Endothelial cell of umbilical vein (primary cell): Measurements from ENCODE around the gene KLC4. TPM values are rescaled to one million over a fixed set of nuclear protein-coding genes. Genes with fewer than 3 reads are reported as not detected.

ENCODE experiments used
- BruUV-seq: library from RNA; stranded (reverse); fragments of 400-500 nt; replicated peaks from 2 replicates; lab custom pipeline; 2021; lab: Mats Ljungman, UMichigan
- CTCF ChIA-PET: fragments of 300-600, 350-600 bp; sonication (Branson Sonifier 250); formaldehyde crosslinking; loops from one replicate; lab custom pipeline; 2021; ENCODE audit warnings: antibody characterized with exemption, inconsistent platforms; lab: Charles Lee
- POLR2A ChIA-PET: fragments of 300-600, 350-600 bp; sonication (Branson Sonifier 250); formaldehyde crosslinking; loops from one replicate; lab custom pipeline; 2021; ENCODE audit warnings: antibody characterized with exemption, inconsistent platforms; lab: Charles Lee
- DNase-seq: peaks from one replicate; pipeline ENCODE4 v3.0.0-alpha.2; 2011; ENCODE audit warnings: low read depth, low spot score
- FAIRE-seq: peaks from 2 replicates; lab custom pipeline; 2011; peaks lifted over from hg19 to GRCh38; lab: Jason Lieb, UNC
- H2AFZ ChIP-seq: 2 replicates; pipeline ENCODE4 v1.6.0; 2012; ENCODE audit warnings: low read depth, low read length, control low read depth, inconsistent platforms
- H3K27ac ChIP-seq: 2 replicates; pipeline ENCODE4 v1.5.1; 2011; ENCODE audit warnings: low read depth, mild to moderate bottlenecking, control low read depth, low read length, moderate library complexity; ENCODE audit not compliant: insufficient read depth
- H3K27me3 ChIP-seq, 2 experiments: 2 replicates each; pipeline versions ENCODE4 v1.6.0 to v1.6.1; 2011; ENCODE audit warnings: low read length in 2 of 2, mixed read lengths in 1 of 2; ENCODE audit not compliant: control insufficient read depth in 2 of 2, insufficient read depth in 2 of 2
- H3K36me3 ChIP-seq, 2 experiments: 2 replicates in 1 of 2; 3 replicates in 1 of 2; pipeline ENCODE4 v1.5.1; 2011; ENCODE audit warnings: low read length in 2 of 2, mild to moderate bottlenecking in 1 of 2, moderate library complexity in 1 of 2; ENCODE audit not compliant: control insufficient read depth in 2 of 2, insufficient read depth in 2 of 2; ENCODE audit errors: extremely low read depth in 1 of 2
- H3K4me1 ChIP-seq: 3 replicates; pipeline ENCODE4 v1.5.1; 2011; ENCODE audit warnings: mild to moderate bottlenecking, low read length; ENCODE audit not compliant: control insufficient read depth, insufficient read depth; ENCODE audit errors: extremely low read depth
- H3K4me2 ChIP-seq: 2 replicates; pipeline ENCODE4 v1.6.1; 2011; ENCODE audit warnings: low read length, control low read depth, mixed read lengths; ENCODE audit not compliant: insufficient read depth
- H3K4me3 ChIP-seq, 3 experiments: fragments of 200-600 bp in 1 of 3; sonication (generic), shearing (Covaris generic) in 1 of 3; replicated peaks in 1 of 3; 2 replicates each; pipeline ENCODE4 v1.5.1; 2011 to 2016; ENCODE audit warnings: control low read depth in 3 of 3, low read length in 3 of 3, mild to moderate bottlenecking in 2 of 3, inconsistent platforms in 1 of 3, low read depth in 1 of 3, moderate library complexity in 1 of 3; ENCODE audit not compliant: insufficient read depth in 1 of 3
- H3K79me2 ChIP-seq: 2 replicates; pipeline ENCODE4 v1.6.0; 2012; ENCODE audit warnings: low read length, inconsistent platforms; ENCODE audit not compliant: control insufficient read depth, insufficient read depth
- H3K9ac ChIP-seq: replicated peaks from 2 replicates; pipeline ENCODE3; 2011; ENCODE audit warnings: low read length, control low read depth; ENCODE audit not compliant: insufficient read depth; ENCODE audit errors: extremely low read depth
- H3K9me1 ChIP-seq: replicated peaks from 3 replicates; pipeline ENCODE4 v1.6.0; 2011; ENCODE audit warnings: mild to moderate bottlenecking, low read length; ENCODE audit not compliant: control insufficient read depth, insufficient read depth; ENCODE audit errors: extremely low read depth
- H3K9me3 ChIP-seq: replicated peaks from 2 replicates; pipeline ENCODE4 v1.5.1; 2012; ENCODE audit warnings: low read length, inconsistent platforms; ENCODE audit not compliant: control insufficient read depth, insufficient read depth
- H4K20me1 ChIP-seq: replicated peaks from 2 replicates; pipeline ENCODE3; 2011; ENCODE audit warnings: mild to moderate bottlenecking, low read length; ENCODE audit not compliant: control insufficient read depth, insufficient read depth; ENCODE audit errors: extremely low read depth
- EZH2 ChIP-seq: IDR thresholded peaks from 2 replicates; pipeline ENCODE4 v1.6.1; 2012; ENCODE audit warnings: borderline replicate concordance, low read depth, mild to moderate bottlenecking, moderate library complexity, low read length, inconsistent platforms; ENCODE audit not compliant: severe bottlenecking
- FOS ChIP-seq: IDR thresholded peaks from 2 replicates; pipeline ENCODE4 v1.6.1; 2011; ENCODE audit warnings: mild to moderate bottlenecking, low read length, moderate library complexity, borderline replicate concordance; ENCODE audit not compliant: insufficient read depth
- GATA2 ChIP-seq: IDR thresholded peaks from 2 replicates; pipeline ENCODE4 v1.7.0; 2011; ENCODE audit warnings: low read depth, mild to moderate bottlenecking, moderate library complexity, mixed read lengths, low read length; ENCODE audit not compliant: insufficient read length, insufficient read depth
- JUN ChIP-seq: IDR thresholded peaks from 2 replicates; pipeline ENCODE4 v1.6.1; 2011; ENCODE audit warnings: borderline replicate concordance, low read depth; ENCODE audit not compliant: insufficient read length, insufficient read depth
- MYC ChIP-seq: IDR thresholded peaks from one replicate; pipeline ENCODE4 v1.6.1; 2011; ENCODE audit warnings: mild to moderate bottlenecking, low read depth, low read length
- POLR2A ChIP-seq: IDR thresholded peaks from 2 replicates; pipeline ENCODE4 v1.6.1; 2012; ENCODE audit warnings: low read depth, mild to moderate bottlenecking, control low read depth, low read length
- POLR2AphosphoS5 ChIP-seq: IDR thresholded peaks from 2 replicates; pipeline ENCODE4 v1.6.1; 2012; ENCODE audit warnings: low read depth, mild to moderate bottlenecking, control low read depth, low read length, moderate library complexity; ENCODE audit not compliant: insufficient read depth
- dilution Hi-C: fragments of 300-500 bp; cut with MboI; formaldehyde crosslinking; loops from one replicate; pipeline ENCODE4 v1.15.0; 2019; ENCODE audit warnings: low sequenced_read_pairs; ENCODE audit not compliant: extremely low pct_ligation_motif_present
- intact Hi-C: fragments of 100-400 bp; cut with micrococcal nuclease; formaldehyde crosslinking; loops from one replicate; pipeline ENCODE4 v1.10.0; 2022
- polyA plus RNA-seq, 4 experiments: library from polyadenylated mRNA; depleted of rRNA in 3 of 4; stranded (reverse) in 3 of 4; unstranded in 1 of 4; fragments of >200 nt; gene quantifications; 2 replicates each; pipeline versions ENCODE4 v1.2.1 to v1.2.3, GENCODE V29; 2011 to 2012; ENCODE audit warnings: missing spikeins in 1 of 4
- total RNA-seq: library from RNA; stranded (reverse); gene quantifications from 2 replicates; pipeline ENCODE4 v1.2.3, GENCODE V29; 2021
- TF ChIP-seq, protein P1 (sequence below), 2 donors: IDR thresholded peaks; 1 replicate in 1 of 2; 2 replicates in 1 of 2; pipeline ENCODE4 v1.5.1; 2011; ENCODE audit warnings: low read length in 2 of 2, mild to moderate bottlenecking in 2 of 2, moderate library complexity in 2 of 2, control low read depth in 1 of 2, inconsistent platforms in 1 of 2, low read depth in 1 of 2; ENCODE audit not compliant: insufficient read depth in 1 of 2; ENCODE audit errors: extremely low read depth in 1 of 2
- TF ChIP-seq, protein P2 (sequence below): IDR thresholded peaks from 2 replicates; pipeline ENCODE4 v1.6.1; 2011; ENCODE audit not compliant: insufficient read depth, insufficient read length

The KLC4 gene
- total and polyA plus RNA-seq, 2 donors (not counting 3 experiments of a cell fraction or from before 2014, with no cell fraction given): 17.7 to 26.8 TPM

DNA sequence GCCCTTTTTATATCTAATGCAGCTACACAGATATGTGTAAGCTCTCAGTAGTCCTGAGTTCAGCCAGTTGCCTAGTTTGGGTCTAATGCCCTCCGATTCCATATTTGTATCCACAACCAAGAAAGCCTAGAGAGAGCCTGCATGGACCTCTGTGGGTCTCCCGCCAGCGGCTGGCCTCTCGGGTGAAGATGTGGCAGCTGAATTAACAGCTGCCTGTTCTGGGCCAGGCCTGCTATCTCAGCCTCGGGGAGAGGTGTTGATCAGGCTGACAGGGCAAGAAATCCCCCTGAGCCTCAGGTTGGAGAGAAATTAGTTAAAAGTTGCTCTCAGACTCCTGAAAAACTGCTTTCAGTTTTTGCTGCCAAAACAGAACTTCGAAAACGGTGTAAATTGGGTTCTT, 36.5 kb downstream of the KLC4 start:
- Histone ChIP-seq H3K9ac (no peak overlapping the region), H3K9me1 (no peaks in the 10 kb centered on the region), H3K4me3 (no peak overlapping the region), H3K9me3 (no peaks in the 10 kb centered on the region), H3K79me2 (no peaks in the 10 kb centered on the region), H3K4me2 (no peak overlapping the region), H3K36me3 (no peaks in the 10 kb centered on the region), H3K27me3 (no peaks in the 10 kb centered on the region), H3K27ac (no peak overlapping the region), H3K4me1 (peaks cover 17% of the 10 kb centered on the region), H2AFZ (no peak overlapping the region), H4K20me1 (no peaks in the 10 kb centered on the region)
- dilution Hi-C loops (no loop called here), intact Hi-C loops (no loop called here)
- TF ChIP-seq, protein P1, sequence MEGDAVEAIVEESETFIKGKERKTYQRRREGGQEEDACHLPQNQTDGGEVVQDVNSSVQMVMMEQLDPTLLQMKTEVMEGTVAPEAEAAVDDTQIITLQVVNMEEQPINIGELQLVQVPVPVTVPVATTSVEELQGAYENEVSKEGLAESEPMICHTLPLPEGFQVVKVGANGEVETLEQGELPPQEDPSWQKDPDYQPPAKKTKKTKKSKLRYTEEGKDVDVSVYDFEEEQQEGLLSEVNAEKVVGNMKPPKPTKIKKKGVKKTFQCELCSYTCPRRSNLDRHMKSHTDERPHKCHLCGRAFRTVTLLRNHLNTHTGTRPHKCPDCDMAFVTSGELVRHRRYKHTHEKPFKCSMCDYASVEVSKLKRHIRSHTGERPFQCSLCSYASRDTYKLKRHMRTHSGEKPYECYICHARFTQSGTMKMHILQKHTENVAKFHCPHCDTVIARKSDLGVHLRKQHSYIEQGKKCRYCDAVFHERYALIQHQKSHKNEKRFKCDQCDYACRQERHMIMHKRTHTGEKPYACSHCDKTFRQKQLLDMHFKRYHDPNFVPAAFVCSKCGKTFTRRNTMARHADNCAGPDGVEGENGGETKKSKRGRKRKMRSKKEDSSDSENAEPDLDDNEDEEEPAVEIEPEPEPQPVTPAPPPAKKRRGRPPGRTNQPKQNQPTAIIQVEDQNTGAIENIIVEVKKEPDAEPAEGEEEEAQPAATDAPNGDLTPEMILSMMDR (IDR thresholded peaks at IDR 0.05; ENCODE audit: extremely low read depth in 1 of 2, insufficient read depth in 1 of 2, low read depth in 1 of 2, low read length in 2 of 2): no peak
- TF ChIP-seq, protein P2, sequence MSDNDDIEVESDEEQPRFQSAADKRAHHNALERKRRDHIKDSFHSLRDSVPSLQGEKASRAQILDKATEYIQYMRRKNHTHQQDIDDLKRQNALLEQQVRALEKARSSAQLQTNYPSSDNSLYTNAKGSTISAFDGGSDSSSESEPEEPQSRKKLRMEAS: no peak
- TF ChIP-seq MYC (no peak), GATA2 (no peak), POLR2A (no peak), EZH2 (no peak), FOS (no peak), JUN (no peak), POLR2AphosphoS5 (no peak)
- no peak for DNase-seq
- no peak for FAIRE-seq
- BruUV-seq: no TSS peak
- ChIA-PET CTCF (interaction anchor here (0.6 to 1.2 kb wide), 2 partner anchors 43 to 67 kb away, joined by 3 to 4 read pairs; no protein-coding TSS in a partner anchor), POLR2A (no interaction called here)
